Muscle of leg (tissue), 11 donors: ENCODE results near the gene SLC12A8. TPM values are rescaled to one million over a fixed set of nuclear protein-coding genes. Genes with fewer than 3 reads are reported as not detected.
A peak's percentile ranks its signal among the peaks of the same experiment; 100 is the strongest.

Experiments
- DNase-seq: peaks from one replicate; pipeline ENCODE4 v3.0.0; 2013
- H3K27ac ChIP-seq: one replicate; pipeline ENCODE4 v1.5.1; 2013; ENCODE audit warnings: mild to moderate bottlenecking, low read length, control low read depth
- H3K27me3 ChIP-seq: one replicate; pipeline ENCODE4 v1.6.1; 2013; ENCODE audit warnings: low read length; ENCODE audit not compliant: control insufficient read depth, insufficient read depth
- H3K36me3 ChIP-seq: one replicate; pipeline ENCODE4 v1.6.1; 2013; ENCODE audit warnings: low read length; ENCODE audit not compliant: control insufficient read depth, insufficient read depth
- H3K4me1 ChIP-seq: one replicate; pipeline ENCODE4 v1.6.1; 2013; ENCODE audit warnings: low read length; ENCODE audit not compliant: control insufficient read depth, insufficient read depth
- H3K4me3 ChIP-seq: one replicate; pipeline ENCODE4 v1.5.1; 2013; ENCODE audit warnings: low read length, control low read depth
- H3K9me3 ChIP-seq: replicated peaks from 2 replicates; pipeline ENCODE4 v1.6.1; 2013; ENCODE audit warnings: low read depth, low read length; ENCODE audit not compliant: control insufficient read depth
- WGBS: methylation state at CpG from one replicate; pipeline ENCODE4 v1.1.5; 2013; ENCODE audit warnings: missing lambda C conversion rate; ENCODE audit not compliant: insufficient coverage; 5-methylcytosine and 5-hydroxymethylcytosine counted together
- polyA plus RNA-seq, 8 donors: library from polyadenylated mRNA; unstranded; fragments of 120-200 nt; gene quantifications; one replicate each; pipeline versions ENCODE4 v1.2.1 to v1.2.3, GENCODE V29; 2013; ENCODE audit warnings: inconsistent platforms in 1 of 8, low replicate concordance in 1 of 8; ENCODE audit not compliant: insufficient read length in 8 of 8, insufficient read depth in 1 of 8
- total RNA-seq: library from RNA; stranded (reverse); fragments of 120-200 nt; gene quantifications from one replicate; pipeline ENCODE4 v1.2.4, GENCODE V29; 2013

Gene SLC12A8
- total and polyA plus RNA-seq, 9 donors = 0.31 to 2.2 (median 0.68) TPM

GRCh38 chr3:125220727-125221429 is 8.3 kb upstream of the SLC12A8 start:
- H3K27me3 ChIP-seq = no peaks in the 10 kb centered on the region
- peak; percentile 62 for DNase-seq
- no peak overlapping the region for H3K4me3 ChIP-seq
- H3K36me3 ChIP-seq = no peaks in the 10 kb centered on the region
- H3K27ac ChIP-seq = no peak overlapping the region
- WGBS = 67% methylated on average over 3 of the region's 7 CpGs
- H3K4me1 ChIP-seq = no peaks in the 10 kb centered on the region
- H3K9me3 ChIP-seq = no peaks in the 10 kb centered on the region

GRCh38 chr3:125220183-125220582 is 7.6 kb upstream of the SLC12A8 start:
- Histone ChIP-seq H3K27me3 (no peaks in the 10 kb centered on the region), H3K36me3 (no peaks in the 10 kb centered on the region), H3K27ac (no peak overlapping the region), H3K4me1 (no peaks in the 10 kb centered on the region), H3K4me3 (no peak overlapping the region), H3K9me3 (no peaks in the 10 kb centered on the region)
- 66% methylated on average over 7 of the region's 10 CpGs for WGBS
- DNase-seq = no peak

GRCh38 chr3:125219261-125219701 is 6.7 kb upstream of the SLC12A8 start:
- no peaks in the 10 kb centered on the region for H3K36me3 ChIP-seq
- H3K4me1 ChIP-seq = no peaks in the 10 kb centered on the region
- WGBS = 56% methylated on average over 6 of the region's 8 CpGs
- DNase-seq = no peak
- peaks cover under 1% of the 10 kb centered on the region for H3K27me3 ChIP-seq
- H3K27ac ChIP-seq = no peak overlapping the region
- H3K9me3 ChIP-seq = no peaks in the 10 kb centered on the region
- H3K4me3 ChIP-seq = no peak overlapping the region

- peaks cover 12% of the 10 kb centered on the region for H3K4me1 ChIP-seq
- H3K9me3 ChIP-seq = no peaks in the 10 kb centered on the region
- peaks cover 30% of the 10 kb centered on the region for H3K27me3 ChIP-seq
- no peaks in the 10 kb centered on the region for H3K36me3 ChIP-seq
- no peak overlapping the region for H3K27ac ChIP-seq
- DNase-seq = no peak
- no peak overlapping the region for H3K4me3 ChIP-seq
- no CpG with 5 or more reads among the region's 3 CpGs for WGBS
Measured at GRCh38 chr3:125214738-125215137, 2.2 kb upstream of the SLC12A8 start.

- H3K27ac ChIP-seq = no peak overlapping the region
- peaks cover 12% of the 10 kb centered on the region for H3K4me1 ChIP-seq
- no peaks in the 10 kb centered on the region for H3K9me3 ChIP-seq
- DNase-seq = no peak
- H3K36me3 ChIP-seq = no peaks in the 10 kb centered on the region
- no peak overlapping the region for H3K4me3 ChIP-seq
- H3K27me3 ChIP-seq = peaks cover 30% of the 10 kb centered on the region
- 56% methylated on average over 3 of the region's 7 CpGs for WGBS
Measured at GRCh38 chr3:125213946-125214542, 1.5 kb upstream of the SLC12A8 start.

- Histone ChIP-seq H3K27ac (no peak overlapping the region), H3K36me3 (no peaks in the 10 kb centered on the region), H3K9me3 (no peaks in the 10 kb centered on the region), H3K4me3 (no peak overlapping the region), H3K4me1 (peaks cover 12% of the 10 kb centered on the region), H3K27me3 (peaks cover 30% of the 10 kb centered on the region)
- WGBS = no CpG with 5 or more reads among the region's 4 CpGs
- DNase-seq = no peak
Measured at GRCh38 chr3:125213364-125213755, 812 bp upstream of the SLC12A8 start.

- H3K4me1 ChIP-seq = peaks cover 12% of the 10 kb centered on the region
- peak; percentile 21 for DNase-seq
- H3K4me3 ChIP-seq = peak overlapping the region; percentile 43
- no peak overlapping the region for H3K27ac ChIP-seq
- peaks cover 30% of the 10 kb centered on the region for H3K27me3 ChIP-seq
- WGBS = 2% methylated on average over 24 of the region's 28 CpGs
- H3K36me3 ChIP-seq = no peaks in the 10 kb centered on the region
- no peaks in the 10 kb centered on the region for H3K9me3 ChIP-seq
Measured at GRCh38 chr3:125212091-125212508, 448 bp downstream of the SLC12A8 start.

- Histone ChIP-seq H3K9me3 (no peaks in the 10 kb centered on the region), H3K27me3 (peaks cover 30% of the 10 kb centered on the region), H3K27ac (no peak overlapping the region), H3K4me3 (no peak overlapping the region), H3K4me1 (peaks cover 12% of the 10 kb centered on the region), H3K36me3 (no peaks in the 10 kb centered on the region)
- no peak for DNase-seq
- WGBS = 67% methylated on average over 4 of the region's 11 CpGs
Measured at GRCh38 chr3:125211523-125212090, 941 bp downstream of the SLC12A8 start.

- Histone ChIP-seq H3K27me3 (peaks cover 19% of the 10 kb centered on the region), H3K4me3 (no peak overlapping the region), H3K36me3 (no peaks in the 10 kb centered on the region), H3K4me1 (peaks cover 11% of the 10 kb centered on the region), H3K9me3 (no peaks in the 10 kb centered on the region), H3K27ac (no peak overlapping the region)
- no peak for DNase-seq
- 100% methylated on average over 1 of the region's 1 CpG for WGBS
Measured at GRCh38 chr3:125207949-125208568, 4.5 kb downstream of the SLC12A8 start.

- DNase-seq = no peak
- WGBS = 37% methylated on average over 6 of the region's 7 CpGs
Measured at GRCh38 chr3:125207507-125207906, 5.0 kb downstream of the SLC12A8 start.

More at GRCh38 chr3:125207507-125207906, 5.0 kb downstream of the SLC12A8 start:
- H3K36me3 ChIP-seq = no peaks in the 10 kb centered on the region
- no peak overlapping the region for H3K4me3 ChIP-seq
- H3K27me3 ChIP-seq = peaks cover 14% of the 10 kb centered on the region
- no peak overlapping the region for H3K27ac ChIP-seq
- no peaks in the 10 kb centered on the region for H3K9me3 ChIP-seq
- H3K4me1 ChIP-seq = peaks cover 6% of the 10 kb centered on the region
